ENCODE results near the gene COLEC12. TPM values are rescaled to one million over a fixed set of nuclear protein-coding genes. Genes with fewer than 3 reads are reported as not detected.
"Not testable (repeated sequence)": the region's sequence is repeated elsewhere in the genome, so short reads cannot be mapped to it uniquely, and the experiment has no call there.

Gene COLEC12
- total RNA-seq, 1 donor from 2014 or later: 58.1 TPM

DNA sequence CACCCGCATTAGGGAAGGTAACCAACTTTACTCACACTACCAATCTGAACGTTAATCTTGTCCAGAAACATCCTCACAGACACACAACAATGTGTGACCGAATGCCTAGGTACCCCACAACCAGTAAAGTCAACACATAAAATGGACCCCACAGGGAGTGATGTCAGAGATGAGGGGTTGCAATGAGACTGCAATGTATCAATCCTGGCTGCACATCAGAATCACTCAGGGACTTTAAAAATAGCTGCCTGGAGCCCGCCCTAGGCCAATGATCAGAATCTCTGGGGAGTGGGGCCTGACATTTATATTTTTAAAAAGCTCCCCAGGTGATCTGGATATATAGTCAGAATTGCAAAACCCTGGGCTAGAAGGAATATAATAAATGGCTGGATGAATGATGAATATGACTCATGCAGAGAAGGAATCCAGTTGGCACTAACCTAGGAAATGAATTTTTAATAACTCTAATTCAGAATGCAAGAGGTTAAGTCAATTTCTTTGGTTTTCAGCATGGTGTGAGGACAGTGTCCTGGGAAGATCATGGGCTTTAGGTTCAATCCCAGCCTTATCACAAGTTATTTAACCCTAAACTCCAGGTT is 92.8 kb downstream of the COLEC12 start:
- no peak for DNase-seq

DNA sequence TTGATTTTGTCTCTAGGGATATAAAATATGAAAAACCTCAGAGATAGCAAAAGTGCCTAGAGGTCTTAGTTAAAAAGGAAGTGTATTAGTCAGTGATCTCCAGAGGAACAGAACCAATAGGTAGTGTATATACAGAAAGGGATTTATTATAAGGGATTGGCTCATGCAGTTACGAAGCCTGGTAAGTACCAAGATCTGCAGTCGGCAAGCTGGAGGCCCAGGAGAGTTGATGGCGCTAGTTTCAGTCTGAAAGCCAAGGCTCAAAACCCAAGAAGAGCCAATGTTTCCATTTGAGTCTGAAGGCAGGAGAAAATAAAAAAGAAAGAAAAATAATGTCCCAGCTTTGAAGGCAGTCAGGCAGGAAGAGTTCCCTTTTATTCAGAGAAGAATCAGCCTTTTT is 93.3 kb downstream of the COLEC12 start:
- no peak for DNase-seq

DNA sequence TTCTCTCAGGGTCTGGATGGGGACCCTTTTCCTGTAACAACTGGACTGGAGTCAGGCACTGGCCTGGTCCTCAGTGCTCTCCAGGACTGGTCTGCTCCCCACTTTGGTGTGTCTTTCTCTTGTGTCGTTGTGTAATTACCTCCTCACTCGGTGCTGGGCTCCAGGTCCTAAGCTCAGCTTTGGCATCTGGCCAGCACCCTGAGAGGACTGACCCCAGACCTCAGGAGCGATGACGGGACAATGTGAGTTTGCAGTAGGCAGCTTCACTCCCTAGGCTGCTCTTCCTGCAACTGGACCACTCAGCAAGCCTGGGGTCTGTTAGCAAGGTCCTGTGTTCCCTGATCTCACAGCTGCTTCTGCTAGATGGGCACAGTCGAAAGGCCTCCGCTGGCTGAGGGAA is 93.8 kb downstream of the COLEC12 start:
- no peak for DNase-seq

DNA sequence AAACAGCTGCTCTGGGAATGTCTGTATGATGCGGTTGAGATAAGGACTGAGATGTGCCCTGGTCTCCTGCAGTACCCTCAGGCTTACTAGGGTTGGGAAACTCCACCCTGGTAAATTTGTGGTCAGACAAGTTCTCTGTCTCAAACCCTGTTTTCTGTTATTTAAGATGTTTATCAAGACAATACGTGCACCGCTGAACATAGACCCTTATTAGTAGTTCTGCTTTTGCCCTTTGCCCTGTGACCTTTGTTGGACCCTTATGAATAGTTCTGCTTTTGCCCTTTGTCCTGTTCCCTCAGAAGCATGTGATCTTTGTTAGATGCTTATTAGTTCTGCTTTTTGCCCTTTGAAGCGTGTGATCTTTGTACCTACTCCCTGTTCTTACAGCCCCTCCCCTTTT is 95.5 kb downstream of the COLEC12 start:
- not testable (repeated sequence) for DNase-seq

DNA sequence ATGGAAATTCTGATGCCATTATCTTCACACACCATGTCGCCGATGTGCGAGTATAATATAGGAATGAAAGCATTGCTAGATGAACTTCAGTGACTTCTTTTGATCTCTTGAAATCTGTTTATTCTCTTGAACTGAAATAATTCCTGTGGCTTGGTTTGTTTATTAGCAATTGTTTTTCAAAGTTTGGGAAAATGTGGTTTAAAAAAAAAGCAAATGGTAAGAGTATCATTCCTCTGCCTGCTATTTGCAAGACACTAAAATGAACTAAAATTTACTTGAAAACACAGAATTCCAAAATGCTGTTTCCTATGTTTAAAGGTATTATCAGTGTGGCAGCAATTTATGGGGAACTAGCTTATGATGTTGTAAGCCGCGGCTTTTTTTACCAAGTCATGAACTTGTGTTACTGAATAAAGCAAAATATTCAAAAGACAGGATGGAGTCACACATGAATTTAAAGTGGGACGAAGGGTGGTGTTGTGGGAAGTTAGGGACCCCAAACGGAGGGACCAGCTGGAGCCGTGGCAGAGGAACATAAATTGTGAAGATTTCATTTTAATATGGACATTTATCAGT is 96.4 kb downstream of the COLEC12 start:
- DNase-seq: no peak

DNA sequence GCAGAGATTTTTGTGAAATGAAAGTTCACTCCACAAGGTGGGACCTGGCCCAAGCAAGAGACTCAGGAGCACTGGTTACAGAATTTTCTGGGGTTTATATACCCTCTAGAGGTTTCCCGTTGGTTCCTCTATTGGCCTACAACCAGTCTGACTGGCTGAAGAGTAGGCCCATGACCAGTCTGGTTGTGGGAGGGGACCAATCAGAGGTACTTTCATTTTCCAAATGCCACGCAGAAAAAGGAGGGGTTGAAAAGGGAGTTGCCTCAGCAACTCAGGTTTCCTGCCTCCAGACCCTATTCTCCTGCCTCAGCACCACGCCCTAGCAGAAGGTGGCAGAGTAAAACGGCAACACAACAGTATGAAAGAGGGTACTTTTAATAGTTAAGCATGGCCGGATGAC is 98.4 kb downstream of the COLEC12 start:
- no peak for DNase-seq

DNA sequence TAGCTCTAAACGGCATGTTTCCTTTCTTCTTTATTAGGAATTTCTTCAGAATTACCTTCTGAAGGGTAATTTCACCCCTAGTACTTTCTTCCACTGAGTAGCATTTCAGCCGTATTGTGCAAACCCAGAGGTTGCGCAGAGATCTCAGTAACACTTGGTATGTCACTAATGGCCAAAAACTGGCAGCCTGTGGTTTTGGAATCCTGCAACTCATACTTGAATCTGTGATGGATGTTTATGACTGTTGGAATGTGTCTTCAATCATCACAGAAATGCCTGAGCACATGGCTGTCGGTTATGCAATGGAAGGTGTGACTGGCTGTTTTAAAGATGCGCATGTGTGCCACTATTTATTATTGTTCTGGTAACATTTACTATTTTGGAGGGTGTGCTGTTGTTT is 100.0 kb downstream of the COLEC12 start:
- DNase-seq: peak; percentile 68

DNA sequence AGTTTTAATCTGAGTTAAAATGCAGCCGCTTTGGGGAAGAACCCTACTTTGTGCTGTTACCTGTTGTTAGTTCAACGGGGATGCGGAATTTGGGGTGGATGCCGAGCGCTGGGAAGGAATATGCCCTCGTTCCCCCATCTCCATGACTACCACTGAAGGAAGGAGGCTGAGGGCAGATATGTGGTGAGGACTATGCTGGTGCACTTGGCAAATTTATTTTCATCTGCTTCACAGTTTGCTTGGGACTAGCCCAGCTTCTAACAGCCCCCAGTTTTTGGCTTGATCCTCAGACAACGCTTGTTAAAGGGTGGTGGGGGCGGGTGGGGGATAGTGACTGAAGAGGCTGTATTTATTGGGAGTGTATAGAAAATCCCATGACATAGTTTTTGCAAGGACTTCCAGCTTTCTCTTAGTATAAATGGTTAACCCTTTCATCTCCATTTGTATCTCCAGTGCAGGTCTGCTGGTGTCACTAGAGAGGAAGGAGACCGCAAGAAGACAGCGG is 100.8 kb downstream of the COLEC12 start:
- DNase-seq: peak; percentile 70

DNA sequence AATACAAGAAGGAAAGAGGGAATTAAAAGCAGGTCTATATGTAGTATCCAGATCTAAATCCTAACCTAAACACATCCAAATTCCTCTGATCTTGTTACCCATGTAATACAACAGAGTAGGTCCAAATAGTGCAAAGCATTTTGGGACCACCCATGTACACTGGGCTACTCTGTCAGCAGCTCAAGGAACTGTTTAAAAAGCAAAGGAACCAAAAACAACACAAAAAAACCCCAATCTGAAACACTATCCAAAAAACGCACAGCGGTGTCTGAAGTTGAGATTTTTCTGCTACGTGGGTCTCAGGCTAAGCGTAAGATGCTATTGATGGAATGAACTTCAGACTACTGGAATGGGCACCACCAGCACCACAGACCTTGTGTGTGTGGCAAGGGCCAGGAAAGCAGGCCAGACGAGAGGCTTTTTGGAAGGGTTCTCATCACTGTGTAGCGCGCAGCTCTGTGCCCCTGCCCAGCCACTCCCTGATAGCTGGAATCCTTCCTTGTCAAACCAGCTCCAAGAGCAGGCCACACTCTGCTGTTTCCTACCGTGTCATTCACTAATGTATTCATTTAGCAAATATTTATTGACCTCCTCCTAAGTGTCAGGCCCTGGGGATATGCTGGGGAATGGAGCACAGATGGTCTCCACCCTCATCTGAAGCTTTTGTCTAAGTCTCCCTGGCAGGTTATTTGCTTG is 101.4 kb downstream of the COLEC12 start:
- DNase-seq: peak; percentile 75

DNA sequence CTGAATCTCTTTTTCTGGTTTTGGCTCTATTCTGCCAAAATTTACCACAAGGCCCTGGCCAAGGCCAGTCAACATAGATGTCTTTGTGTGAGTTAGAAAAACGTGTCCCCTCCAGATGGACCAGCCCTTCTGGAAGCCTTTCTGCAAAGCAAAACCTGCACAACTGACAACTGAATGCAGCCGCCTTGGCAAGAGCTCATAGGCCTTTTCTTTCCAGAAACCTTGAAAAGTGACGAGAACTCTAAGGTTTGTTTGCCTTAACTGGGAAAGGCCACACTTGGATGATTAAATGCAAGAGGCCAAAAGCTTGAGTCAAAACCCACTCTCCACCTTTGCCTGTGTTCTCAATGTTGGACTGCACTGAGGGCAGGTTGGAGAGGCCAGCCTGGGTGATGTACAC is 103.9 kb downstream of the COLEC12 start:
- DNase-seq: no peak

DNA sequence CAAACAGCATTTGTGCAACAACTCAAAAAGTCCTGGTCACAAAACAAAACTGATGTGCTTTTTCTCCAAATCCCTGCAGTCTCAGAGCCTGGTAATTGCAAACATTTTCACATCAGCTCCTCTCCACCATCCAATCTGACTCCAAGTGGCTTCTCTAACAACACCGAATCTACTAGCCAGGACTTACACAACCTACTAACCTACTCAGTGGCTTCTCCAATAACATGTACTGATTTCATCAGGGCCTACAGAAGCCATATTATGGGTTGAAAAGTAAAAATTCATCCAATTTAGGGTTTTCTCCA is 104.3 kb downstream of the COLEC12 start:
- DNase-seq: no peak

DNA sequence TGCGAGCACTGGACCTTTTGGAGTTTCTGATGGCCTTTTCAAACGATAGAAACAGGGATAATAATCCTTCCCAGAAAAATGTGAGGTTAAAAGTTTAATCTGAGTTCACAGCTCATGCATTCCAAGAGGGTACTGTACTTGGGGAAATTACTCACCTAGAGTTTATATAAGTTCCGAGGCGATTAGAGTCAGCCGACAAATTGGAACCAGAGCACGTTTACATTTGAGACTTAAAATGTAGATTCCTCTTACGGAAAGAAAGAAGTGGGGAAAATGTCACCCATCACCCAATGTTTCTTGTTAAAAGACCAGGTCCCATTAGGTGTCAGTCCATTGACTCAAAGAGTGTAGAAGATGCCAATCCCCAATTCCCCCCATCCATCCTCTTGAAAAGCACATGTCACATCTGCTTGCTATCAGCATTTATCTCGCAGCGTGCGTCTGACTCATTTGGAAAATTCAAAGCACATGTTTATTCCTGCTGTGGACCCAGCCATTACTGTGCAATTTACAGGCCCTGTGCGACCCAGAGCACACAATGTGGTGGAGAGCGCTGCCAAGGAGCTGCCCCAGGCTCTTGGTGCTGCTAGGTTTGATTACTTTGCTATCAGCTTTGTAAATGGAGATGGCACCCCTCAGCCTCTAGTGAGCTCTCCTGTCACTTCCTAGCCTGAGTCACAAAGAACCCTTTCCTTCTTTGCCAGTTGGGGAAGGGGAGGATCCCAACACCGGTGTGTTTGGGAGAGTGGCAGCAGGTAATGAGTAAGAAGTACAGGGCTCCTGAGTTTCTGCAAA is 104.8 kb downstream of the COLEC12 start:
- peak; percentile 86 for DNase-seq

DNA sequence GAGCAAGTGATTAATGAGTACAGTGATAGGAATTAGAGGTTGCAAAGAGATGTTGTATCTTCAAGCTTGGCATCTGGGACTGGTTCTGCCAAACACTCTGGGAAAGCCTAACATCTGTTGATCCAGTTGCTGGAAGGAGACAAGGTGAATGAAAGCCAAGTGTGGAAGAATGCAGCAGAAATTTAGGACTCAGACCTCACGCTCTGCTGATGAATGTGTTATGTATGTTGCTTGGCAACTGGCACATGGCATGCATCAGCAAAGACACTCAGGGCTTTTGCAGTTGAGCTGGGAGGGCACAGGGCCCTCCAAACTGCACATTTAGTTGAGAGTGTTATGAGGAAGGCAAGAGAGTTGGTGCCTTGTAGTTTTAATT is 105.5 kb downstream of the COLEC12 start:
- DNase-seq: peak; percentile 91

DNA sequence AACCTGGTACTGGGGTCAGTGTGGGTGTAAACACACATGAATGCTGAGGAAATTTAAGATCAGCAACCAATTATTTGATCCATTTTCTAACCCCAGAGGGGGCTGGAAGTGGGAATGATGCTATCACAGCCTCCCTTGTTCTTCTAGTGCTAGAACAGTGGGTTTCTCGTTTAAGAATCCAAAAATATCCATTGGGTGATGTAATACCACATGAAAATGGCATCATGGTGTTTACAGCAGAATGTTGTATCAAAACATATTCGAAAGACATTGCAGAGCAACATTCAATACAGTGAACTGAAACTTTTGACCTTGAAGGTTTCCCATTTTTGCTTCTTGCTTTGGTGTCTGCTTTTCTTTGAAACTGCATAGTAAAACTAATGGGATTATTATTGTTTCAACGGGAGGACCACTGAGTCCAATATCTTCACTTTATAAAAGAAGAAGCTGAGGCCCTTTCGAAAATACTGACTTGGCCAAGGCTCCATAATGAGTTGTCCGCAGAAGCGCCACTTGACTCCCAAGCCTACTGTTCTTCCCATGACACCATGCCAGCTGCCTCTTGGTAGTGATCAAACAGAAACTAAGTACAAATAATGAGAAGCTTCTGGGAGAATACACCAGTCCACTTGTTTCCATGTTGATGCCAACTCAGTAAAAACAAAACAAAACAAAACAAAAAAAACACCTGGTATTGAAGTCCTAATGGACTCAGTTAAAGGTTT is 106.1 kb downstream of the COLEC12 start:
- DNase-seq: no peak

DNA sequence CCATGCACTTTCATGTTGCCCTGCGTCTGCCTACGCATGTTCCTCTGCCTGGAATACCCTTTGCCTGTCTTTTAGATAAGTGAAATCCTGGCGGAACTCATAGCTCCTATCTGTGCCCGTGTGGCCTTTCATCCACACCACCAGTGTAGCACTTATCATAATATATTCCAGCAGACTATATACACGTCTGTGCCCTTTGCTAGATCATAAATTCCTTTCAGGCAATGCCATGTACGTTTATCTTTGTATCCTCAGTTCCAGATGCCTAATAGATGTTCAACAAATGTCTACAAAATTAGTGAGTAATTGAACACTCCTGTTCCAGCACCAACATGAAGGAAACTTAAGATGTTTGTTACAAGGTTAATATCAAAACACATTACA is 106.9 kb downstream of the COLEC12 start:
- no peak for DNase-seq

DNA sequence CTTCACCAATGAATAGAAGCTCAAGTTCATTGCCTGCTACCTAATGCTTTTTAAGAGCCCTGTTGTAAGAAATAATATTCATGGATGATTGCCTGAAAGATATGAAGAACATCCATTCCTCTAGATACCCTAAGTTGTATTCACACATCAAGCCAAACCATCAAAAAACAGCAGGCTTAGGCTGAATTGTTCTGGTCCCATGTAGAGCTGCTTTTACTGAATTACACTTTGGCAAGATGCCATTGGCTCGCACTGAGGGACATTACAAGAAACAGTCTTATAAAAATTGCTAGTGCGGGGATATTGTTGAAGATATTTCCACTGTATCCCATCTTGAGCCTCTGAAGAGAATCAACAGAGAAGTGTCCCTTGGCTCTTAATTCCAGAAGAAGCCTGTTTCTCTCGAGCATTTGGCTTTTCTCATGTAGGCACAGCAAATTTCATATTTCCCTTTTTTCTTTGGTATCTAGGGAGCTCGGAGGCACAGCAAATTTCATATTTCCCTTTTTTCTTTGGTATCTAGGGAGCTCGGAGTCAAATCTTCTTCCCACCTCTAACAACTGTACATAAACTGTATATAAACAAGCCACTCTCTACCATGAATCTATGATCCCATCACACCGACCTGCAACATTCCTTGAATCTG is 107.5 kb downstream of the COLEC12 start:
- DNase-seq: peak; percentile 60

DNA sequence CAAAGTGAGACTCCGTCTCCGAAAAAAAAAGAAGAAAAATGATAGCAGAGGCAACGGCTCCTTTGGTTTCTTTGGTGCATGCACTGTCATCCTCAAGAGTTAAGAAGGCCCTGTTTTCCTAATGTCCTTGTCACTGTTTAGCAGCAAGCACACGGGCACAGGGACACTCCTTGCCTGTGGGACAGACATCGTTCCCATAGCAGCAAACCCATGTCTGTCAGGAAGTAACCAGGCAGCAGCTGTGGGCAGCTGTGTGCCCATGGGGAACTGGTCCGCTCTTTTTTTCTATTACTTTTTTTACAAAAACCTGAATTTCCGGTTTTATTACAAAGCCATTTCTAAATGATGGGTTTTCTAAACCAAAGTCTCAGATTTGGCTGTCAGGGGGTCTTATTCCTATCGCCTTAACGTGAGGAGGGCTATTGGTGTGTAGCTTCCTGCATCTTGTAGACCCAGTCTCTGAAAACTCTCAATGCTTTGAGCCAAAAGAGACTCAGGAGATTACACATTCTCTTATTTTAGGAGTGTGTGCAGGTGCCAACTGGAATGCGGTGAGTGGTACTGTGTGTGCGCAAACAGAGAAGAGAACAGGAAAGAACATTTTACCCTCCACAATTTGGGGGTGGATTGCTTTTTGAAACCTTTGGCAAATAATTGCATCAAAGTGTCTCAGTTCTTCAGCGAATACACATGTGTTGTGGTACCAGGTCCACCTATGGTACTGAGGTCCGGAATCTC is 109.6 kb downstream of the COLEC12 start:
- DNase-seq: no peak

DNA sequence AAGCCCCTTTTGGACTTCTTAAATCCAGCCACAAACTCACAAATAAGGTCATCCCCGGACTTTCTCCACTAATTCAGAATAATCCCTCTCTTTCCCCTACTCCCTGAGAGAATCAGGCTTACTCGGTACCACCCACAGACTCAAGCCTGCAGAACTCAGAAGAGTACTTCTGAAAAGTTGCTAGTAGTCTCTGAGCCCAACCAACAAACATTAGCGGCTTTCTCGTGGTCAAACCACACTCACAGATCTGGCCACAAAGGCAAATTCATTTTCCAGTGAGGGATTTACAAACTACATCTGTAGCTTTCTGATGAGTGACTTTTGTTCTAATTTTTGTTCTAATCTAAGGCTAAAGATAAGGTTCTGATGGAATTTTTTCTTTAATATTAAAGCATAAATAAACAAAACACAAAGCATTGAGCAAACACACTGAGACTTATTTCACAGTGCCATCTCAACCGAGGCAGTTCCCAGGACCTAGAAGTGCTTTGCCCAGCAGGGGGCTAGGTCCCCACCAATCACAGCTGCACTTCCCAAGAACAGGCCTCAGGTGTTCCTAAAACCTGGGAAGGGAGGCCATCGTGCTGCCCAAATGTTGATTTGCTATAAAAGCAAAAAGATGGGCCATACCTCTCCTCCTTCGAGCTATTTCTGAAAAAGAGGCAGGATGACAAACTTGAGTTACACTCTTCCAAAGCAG is 110.7 kb downstream of the COLEC12 start:
- no peak for DNase-seq

DNA sequence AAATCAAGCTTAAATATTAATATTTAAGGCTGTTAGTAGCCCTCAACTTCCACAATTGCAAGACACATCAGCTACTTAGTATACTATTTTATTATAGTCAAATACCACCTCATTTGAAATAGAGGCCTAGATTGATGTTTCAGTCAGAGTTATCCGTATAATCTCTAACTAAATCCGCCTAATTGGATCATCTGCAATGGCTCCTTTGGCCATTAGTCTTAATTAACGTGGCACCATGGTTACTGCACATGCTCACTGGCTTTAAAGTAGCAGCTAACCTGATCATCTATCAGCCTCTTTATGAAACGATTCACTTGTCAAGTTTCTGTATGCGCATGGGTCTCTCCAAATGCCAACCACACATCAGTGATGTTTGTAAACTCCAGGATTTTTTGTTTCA is 112.3 kb downstream of the COLEC12 start:
- DNase-seq: no peak

DNA sequence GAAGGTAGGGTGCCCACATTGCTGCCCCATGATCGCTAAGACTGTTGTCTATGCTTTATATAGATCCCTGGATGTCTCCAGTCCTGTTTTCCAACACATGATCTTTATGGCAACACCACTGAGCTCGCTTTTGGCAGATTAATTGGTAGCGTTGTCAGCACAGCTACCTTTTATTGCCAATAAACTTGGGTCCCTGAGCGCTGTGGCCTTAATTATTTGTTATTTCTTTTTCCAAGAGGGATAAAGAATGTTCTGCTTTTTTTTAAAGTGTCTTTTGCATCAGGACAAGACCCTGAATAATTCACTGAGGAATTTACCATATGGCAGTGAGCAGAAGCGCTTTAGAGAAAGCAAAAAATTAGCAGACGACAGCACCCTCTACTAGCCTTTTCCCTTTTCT is 113.5 kb downstream of the COLEC12 start:
- no peak for DNase-seq

DNA sequence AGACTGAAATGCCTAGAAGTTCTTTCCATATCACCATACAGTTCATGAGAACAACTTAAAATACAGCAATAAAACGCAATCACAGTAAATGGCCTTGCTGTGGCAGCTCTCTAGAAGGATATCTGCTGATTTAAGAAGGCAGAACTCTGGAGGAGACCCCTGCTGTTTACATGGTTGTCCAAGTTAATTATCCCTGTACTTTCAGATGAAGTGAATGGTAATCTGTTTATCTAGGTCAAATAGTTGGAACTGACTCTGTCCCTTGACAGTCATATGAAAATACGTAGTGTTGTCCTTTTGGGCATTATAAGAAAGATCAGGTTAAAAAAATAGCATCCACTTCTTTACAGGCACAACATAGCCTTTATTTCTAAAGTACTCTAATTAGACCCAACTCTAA is 115.6 kb downstream of the COLEC12 start:
- no peak for DNase-seq

Measured in skin of body (tissue), 2 donors.